HepG2 (cell line): Measurements from ENCODE around the gene MAGIX. TPM values are rescaled to one million over a fixed set of nuclear protein-coding genes. Genes with fewer than 3 reads are reported as not detected.

Experiments used
- polyA plus RNA-seq, 8 experiments: library from polyadenylated mRNA; depleted of rRNA in 3 of 8; stranded (reverse) in 7 of 8; unstranded in 1 of 8; fragments of >200 nt; fragmentation: Illumina TruSeq in 4 of 8; extraction: Trizol in 4 of 8; gene quantifications; 2 replicates each; pipeline versions ENCODE4 v1.2.1 to v1.2.3, GENCODE V29; 2011 to 2016; ENCODE audit warnings: low read depth in 4 of 8, missing spikeins in 1 of 8, mixed read lengths in 1 of 8; ENCODE audit not compliant: insufficient read depth in 1 of 8
- small RNA-seq, 3 experiments: library from RNA; depleted of rRNA; stranded (forward); fragments of <200 nt; gene quantifications; one replicate each; pipeline ENCODE3, GENCODE V24; 2012; ENCODE audit warnings: low read depth in 2 of 3, low replicate concordance in 1 of 3; ENCODE audit not compliant: insufficient read length in 3 of 3, insufficient read depth in 2 of 3
- total RNA-seq, 5 experiments: library from RNA; depleted of rRNA; stranded (reverse); fragments of >200 nt; fragmentation: Illumina TruSeq; extraction: Trizol; gene quantifications; 2 replicates each; pipeline ENCODE4 v1.2.3, GENCODE V29; 2016; ENCODE audit warnings: low read depth in 1 of 5

Gene MAGIX
- total and polyA plus RNA-seq, 2 of the 13 experiments (the other 11 are each of a cell fraction or from before 2014, with no cell fraction given) = 0.63 to 1.2 TPM

Small RNA genes lying within 50 kb of the gene (small RNA-seq; reads per million reads assigned to genes)
- 0 reads per million in 3 experiments for gene RN7SL262P

Other genes with a start within 250 kb of the MAGIX start
- gene PIM2, start 243.7 kb upstream of the MAGIX start, total RNA-seq (2016; rRNA removed; fragmentation: Illumina TruSeq; extraction: Trizol) = 13.0 and 14.4 TPM in 2 replicates
- gene PIM2, start 243.7 kb upstream of the MAGIX start, polyA plus RNA-seq (2011; rRNA removed) = 15.8 and 17.4 TPM in 2 replicates
- 16.9 and 18.4 TPM in 2 replicates for gene OTUD5, start 205.2 kb upstream of the MAGIX start, total RNA-seq (2016; rRNA removed; fragmentation: Illumina TruSeq; extraction: Trizol)
- gene OTUD5, start 205.2 kb upstream of the MAGIX start, polyA plus RNA-seq (2011; rRNA removed) = 42.2 and 44.8 TPM in 2 replicates
- gene KCND1, start 190.9 kb upstream of the MAGIX start, total RNA-seq (2016; rRNA removed; fragmentation: Illumina TruSeq; extraction: Trizol) = 0.07 TPM in 1 of 2 replicates, not detected in the other
- gene KCND1, start 190.9 kb upstream of the MAGIX start, polyA plus RNA-seq (2011; rRNA removed) = 0.30 and 1.1 TPM in 2 replicates
- 15.0 and 16.1 TPM in 2 replicates for gene GRIPAP1, start 160.5 kb upstream of the MAGIX start, total RNA-seq (2016; rRNA removed; fragmentation: Illumina TruSeq; extraction: Trizol)
- 22.6 and 24.7 TPM in 2 replicates for gene GRIPAP1, start 160.5 kb upstream of the MAGIX start, polyA plus RNA-seq (2011; rRNA removed)
- gene TFE3, start 119.4 kb upstream of the MAGIX start, total RNA-seq (2016; rRNA removed; fragmentation: Illumina TruSeq; extraction: Trizol) = 8.8 and 12.3 TPM in 2 replicates
- 8.3 and 13.1 TPM in 2 replicates for gene TFE3, start 119.4 kb upstream of the MAGIX start, polyA plus RNA-seq (2011; rRNA removed)
- gene CCDC120, start 103.8 kb upstream of the MAGIX start, total RNA-seq (2016; rRNA removed; fragmentation: Illumina TruSeq; extraction: Trizol) = 0.89 and 1.3 TPM in 2 replicates
- 3.2 and 3.7 TPM in 2 replicates for gene CCDC120, start 103.8 kb upstream of the MAGIX start, polyA plus RNA-seq (2011; rRNA removed)
- 0.33 TPM in 1 of 2 replicates, not detected in the other for gene PRAF2, start 88.8 kb upstream of the MAGIX start, total RNA-seq (2016; rRNA removed; fragmentation: Illumina TruSeq; extraction: Trizol)
- gene PRAF2, start 88.8 kb upstream of the MAGIX start, polyA plus RNA-seq (2011; rRNA removed) = 2.6 and 4.3 TPM in 2 replicates
- 14.0 and 16.4 TPM in 2 replicates for gene WDR45, start 82.9 kb upstream of the MAGIX start, total RNA-seq (2016; rRNA removed; fragmentation: Illumina TruSeq; extraction: Trizol)
- 65.5 and 91.1 TPM in 2 replicates for gene WDR45, start 82.9 kb upstream of the MAGIX start, polyA plus RNA-seq (2011; rRNA removed)
- gene GPKOW, start 39.0 kb upstream of the MAGIX start, total RNA-seq (2016; rRNA removed; fragmentation: Illumina TruSeq; extraction: Trizol) = 18.7 and 21.5 TPM in 2 replicates
- 22.6 and 26.2 TPM in 2 replicates for gene GPKOW, start 39.0 kb upstream of the MAGIX start, polyA plus RNA-seq (2011; rRNA removed)
- 0.18 and 0.40 TPM in 2 replicates for gene PLP2, start 9.1 kb downstream of the MAGIX start, total RNA-seq (2016; rRNA removed; fragmentation: Illumina TruSeq; extraction: Trizol)
- 3.6 and 5.1 TPM in 2 replicates for gene PLP2, start 9.1 kb downstream of the MAGIX start, polyA plus RNA-seq (2011; rRNA removed)
- 2.5 and 2.6 TPM in 2 replicates for gene PRICKLE3, start 23.6 kb downstream of the MAGIX start, total RNA-seq (2016; rRNA removed; fragmentation: Illumina TruSeq; extraction: Trizol)
- gene PRICKLE3, start 23.6 kb downstream of the MAGIX start, polyA plus RNA-seq (2011; rRNA removed) = 2.6 and 2.9 TPM in 2 replicates
- 1.7 and 2.5 TPM in 2 replicates for gene SYP, start 37.4 kb downstream of the MAGIX start, total RNA-seq (2016; rRNA removed; fragmentation: Illumina TruSeq; extraction: Trizol)
- gene SYP, start 37.4 kb downstream of the MAGIX start, polyA plus RNA-seq (2011; rRNA removed) = 2.0 and 4.4 TPM in 2 replicates
- gene CACNA1F, start 70.6 kb downstream of the MAGIX start, total RNA-seq (2016; rRNA removed; fragmentation: Illumina TruSeq; extraction: Trizol) = not detected in 2 replicates
- gene CACNA1F, start 70.6 kb downstream of the MAGIX start, polyA plus RNA-seq (2011; rRNA removed) = 0.03 and 0.09 TPM in 2 replicates
- 11.2 and 13.1 TPM in 2 replicates for gene CCDC22, start 72.7 kb downstream of the MAGIX start, total RNA-seq (2016; rRNA removed; fragmentation: Illumina TruSeq; extraction: Trizol)
- gene CCDC22, start 72.7 kb downstream of the MAGIX start, polyA plus RNA-seq (2011; rRNA removed) = 11.0 and 17.1 TPM in 2 replicates
- gene FOXP3, start 102.0 kb downstream of the MAGIX start, total RNA-seq (2016; rRNA removed; fragmentation: Illumina TruSeq; extraction: Trizol) = not detected in 2 replicates
- 0.04 and 0.07 TPM in 2 replicates for gene FOXP3, start 102.0 kb downstream of the MAGIX start, polyA plus RNA-seq (2011; rRNA removed)
- 0.07 and 0.84 TPM in 2 replicates for gene PPP1R3F, start 107.0 kb downstream of the MAGIX start, total RNA-seq (2016; rRNA removed; fragmentation: Illumina TruSeq; extraction: Trizol)
- gene PPP1R3F, start 107.0 kb downstream of the MAGIX start, polyA plus RNA-seq (2011; rRNA removed) = 0.46 and 0.82 TPM in 2 replicates
- not detected in 2 replicates for gene GAGE10, start 140.9 kb downstream of the MAGIX start, total RNA-seq (2016; rRNA removed; fragmentation: Illumina TruSeq; extraction: Trizol)
- not detected in 2 replicates for gene GAGE10, start 140.9 kb downstream of the MAGIX start, polyA plus RNA-seq (2011; rRNA removed)
- gene GAGE12J, start 159.3 kb downstream of the MAGIX start, total RNA-seq (2016; rRNA removed; fragmentation: Illumina TruSeq; extraction: Trizol) = not detected in 2 replicates
- gene GAGE12J, start 159.3 kb downstream of the MAGIX start, polyA plus RNA-seq (2011; rRNA removed) = not detected in 2 replicates
- gene GAGE13, start 168.8 kb downstream of the MAGIX start, total RNA-seq (2016; rRNA removed; fragmentation: Illumina TruSeq; extraction: Trizol) = not detected in 2 replicates
- not detected in 2 replicates for gene GAGE13, start 168.8 kb downstream of the MAGIX start, polyA plus RNA-seq (2011; rRNA removed)